Stimulated activated CD4-positive, alpha-beta T cell treated with anti-CD3 and anti-CD28 coated beads, Interleukin-2, amount 100 ng/mL, for 24 hours (primary cell): Measurements from ENCODE around the gene UAP1L1.
A peak's percentile ranks its signal among the peaks of the same experiment; 100 is the strongest.
"Not testable (repeated sequence)": the region's sequence is repeated elsewhere in the genome, so short reads cannot be mapped to it uniquely, and the experiment has no call there.

Experiments
- DNase-seq, 2 donors: peaks; one replicate each; pipeline ENCODE4 v3.0.0-alpha.2; 2020

The UAP1L1 gene

GRCh38 chr9:137077010-137077747, at the start of gene UAP1L1:
Gene UAP1L1 (plus strand): TSS chr9:137077517. CDS start chr9:137077533, 16 bp downstream.
- peak; percentile 51 to 62 for DNase-seq

GRCh38 chr9:137028263-137029057, 48.9 kb upstream of the UAP1L1 start:
- DNase-seq, result peak; percentile 69 to 75

- peak; percentile 85 for DNase-seq
These were observed 48.0 kb upstream of the UAP1L1 start for GRCh38 chr9:137029058-137029936.

- no peak for DNase-seq
These were observed 47.3 kb upstream of the UAP1L1 start for GRCh38 chr9:137030006-137030405.

GRCh38 chr9:137030538-137031527, 46.5 kb upstream of the UAP1L1 start:
- peak; percentile 52 to 57 for DNase-seq

- DNase-seq, result peak; percentile 33 to 38
These were observed 45.2 kb upstream of the UAP1L1 start, which contains the start of gene FUT7 for GRCh38 chr9:137031904-137032640. Gene FUT7 (minus strand): TSS chr9:137032088. CDS start chr9:137031991, 97 bp downstream.

GRCh38 chr9:137032858-137033257, 44.5 kb upstream of the UAP1L1 start:
- DNase-seq, result no peak

- DNase-seq, result not testable (repeated sequence)
These were observed 43.8 kb upstream of the UAP1L1 start for GRCh38 chr9:137033481-137033880.

- DNase-seq, result no peak
These were observed 43.1 kb upstream of the UAP1L1 start for GRCh38 chr9:137034039-137034708.

- peak; percentile 88 to 92 for DNase-seq
These were observed 42.4 kb upstream of the UAP1L1 start for GRCh38 chr9:137034709-137035506.

GRCh38 chr9:137035507-137035834, 41.8 kb upstream of the UAP1L1 start:
- no peak for DNase-seq

GRCh38 chr9:137035937-137036336, 41.4 kb upstream of the UAP1L1 start:
- DNase-seq, result no peak

GRCh38 chr9:137037035-137037434, 40.3 kb upstream of the UAP1L1 start:
- DNase-seq, result no peak

- no peak for DNase-seq
These were observed 39.8 kb upstream of the UAP1L1 start for GRCh38 chr9:137037483-137037882.

GRCh38 chr9:137038916-137039315, 38.4 kb upstream of the UAP1L1 start:
- no peak for DNase-seq

- DNase-seq, result no peak
These were observed 37.5 kb upstream of the UAP1L1 start for GRCh38 chr9:137039611-137040366.

- DNase-seq, result no peak
These were observed 36.7 kb upstream of the UAP1L1 start for GRCh38 chr9:137040568-137040967.

GRCh38 chr9:137041124-137041523, 36.2 kb upstream of the UAP1L1 start:
- no peak for DNase-seq
